Upper lobe of right lung (tissue), 1 donor: ENCODE data around the gene MINDY4B. TPM values are rescaled to one million over a fixed set of nuclear protein-coding genes. Genes with fewer than 3 reads are reported as not detected.

Source experiments
- ATAC-seq: fragments of 200-7000 bp; cut with Tn5 transposase; one replicate; pipeline ENCODE4 v1.9.1; 2020; ENCODE audit warnings: mild to moderate bottlenecking, moderate library complexity
- DNase-seq: peaks from one replicate; pipeline ENCODE4 v3.0.0-alpha.2; 2020
- H3K27ac ChIP-seq: fragments of 200-600 bp; one replicate; pipeline ENCODE4 v1.8.0; 2022
- H3K27me3 ChIP-seq: fragments of 200-600 bp; one replicate; pipeline ENCODE4 v1.8.0; 2022; ENCODE audit warnings: mild to moderate bottlenecking
- H3K36me3 ChIP-seq: fragments of 200-600 bp; one replicate; pipeline ENCODE4 v1.8.0; 2022
- H3K4me1 ChIP-seq: fragments of 200-600 bp; one replicate; pipeline ENCODE4 v1.8.0; 2022
- H3K4me3 ChIP-seq: fragments of 200-600 bp; one replicate; pipeline ENCODE4 v1.8.0; 2022; ENCODE audit warnings: mild to moderate bottlenecking
- H3K9me3 ChIP-seq: fragments of 200-600 bp; one replicate; pipeline ENCODE4 v1.8.0; 2022
- CTCF ChIP-seq: fragments of 200-600 bp; IDR thresholded peaks from one replicate; pipeline ENCODE4 v1.8.0; 2022; ENCODE audit warnings: antibody characterized with exemption
- intact Hi-C: fragments of 100-400 bp; cut with DNase I; formaldehyde crosslinking; loops from one replicate; pipeline ENCODE4 v1.11.0; 2022
- total RNA-seq: library from RNA; stranded (reverse); fragmentation: NEBNext Ultra II Directional; extraction: Animal tissue kit (Norgen Biotek cat#: 25700); gene quantifications from one replicate; pipeline ENCODE4 v1.2.1, GENCODE V29; 2021
- donor health status: DM: no; HTN: yes; CAD: no; lungs with severe emphysema.

Gene MINDY4B
- total RNA-seq, 1 donor from 2014 or later, result not detected

- no peak for TF ChIP-seq CTCF
- H3K27ac ChIP-seq, result no peak overlapping the region
- intact Hi-C loops, result no loop called here
- H3K4me1 ChIP-seq, result no peaks in the 10 kb centered on the region
- no peak overlapping the region for H3K4me3 ChIP-seq
- DNase-seq, result no peak
- H3K27me3 ChIP-seq, result no peaks in the 10 kb centered on the region
- H3K36me3 ChIP-seq, result no peaks in the 10 kb centered on the region
- no peaks in the 10 kb centered on the region for H3K9me3 ChIP-seq
- no peak for ATAC-seq
Measured at GRCh38 chr3:150830094-150830681, 75.1 kb downstream of the MINDY4B start.

GRCh38 chr3:150829408-150829807, 75.8 kb downstream of the MINDY4B start:
- H3K9me3 ChIP-seq, result no peaks in the 10 kb centered on the region
- TF ChIP-seq CTCF, result no peak
- no peaks in the 10 kb centered on the region for H3K4me1 ChIP-seq
- H3K4me3 ChIP-seq, result no peak overlapping the region
- intact Hi-C loops, result no loop called here
- H3K27me3 ChIP-seq, result no peaks in the 10 kb centered on the region
- no peak for ATAC-seq
- no peaks in the 10 kb centered on the region for H3K36me3 ChIP-seq
- no peak for DNase-seq
- H3K27ac ChIP-seq, result no peak overlapping the region

- no peaks in the 10 kb centered on the region for H3K27me3 ChIP-seq
- H3K9me3 ChIP-seq, result no peaks in the 10 kb centered on the region
- no peak for TF ChIP-seq CTCF
- DNase-seq, result no peak
- H3K36me3 ChIP-seq, result no peaks in the 10 kb centered on the region
- intact Hi-C loops, result no loop called here
- no peak overlapping the region for H3K27ac ChIP-seq
- no peak overlapping the region for H3K4me3 ChIP-seq
- no peaks in the 10 kb centered on the region for H3K4me1 ChIP-seq
- ATAC-seq, result no peak
Measured at GRCh38 chr3:150828997-150829396, 76.2 kb downstream of the MINDY4B start.

GRCh38 chr3:150828261-150828660, 77.0 kb downstream of the MINDY4B start:
- DNase-seq (no peak), ATAC-seq (no peak)
- no peaks in the 10 kb centered on the region for H3K36me3 ChIP-seq
- no peaks in the 10 kb centered on the region for H3K9me3 ChIP-seq
- intact Hi-C loops, result no loop called here
- no peak overlapping the region for H3K27ac ChIP-seq
- H3K4me1 ChIP-seq, result no peaks in the 10 kb centered on the region
- no peak for TF ChIP-seq CTCF
- no peak overlapping the region for H3K4me3 ChIP-seq
- H3K27me3 ChIP-seq, result no peaks in the 10 kb centered on the region

- DNase-seq, result no peak
- Histone ChIP-seq H3K4me1 (no peaks in the 10 kb centered on the region), H3K9me3 (no peaks in the 10 kb centered on the region), H3K4me3 (no peak overlapping the region), H3K27ac (no peak overlapping the region), H3K36me3 (no peaks in the 10 kb centered on the region), H3K27me3 (no peaks in the 10 kb centered on the region)
- intact Hi-C loops, result no loop called here
- ATAC-seq, result peak; percentile 17
- TF ChIP-seq CTCF, result no peak
Measured at GRCh38 chr3:150826466-150827282, 78.6 kb downstream of the MINDY4B start.
